BLaER1 (cell line): ENCODE measurements around the gene NCBP2.

Source experiments
- H3K27ac ChIP-seq: shearing (Covaris generic); formaldehyde crosslinking; 2 replicates; pipeline ENCODE4 v1.8.1; 2022
- H3K27me3 ChIP-seq: shearing (Covaris generic); formaldehyde crosslinking; 2 replicates; pipeline ENCODE4 v1.8.1; 2022
- H3K36me3 ChIP-seq: shearing (Covaris generic); formaldehyde crosslinking; 2 replicates; pipeline ENCODE4 v1.8.1; 2022
- H3K4me1 ChIP-seq: shearing (Covaris generic); formaldehyde crosslinking; 2 replicates; pipeline ENCODE4 v1.8.1; 2022
- H3K4me2 ChIP-seq: shearing (Covaris generic); formaldehyde crosslinking; 2 replicates; pipeline ENCODE4 v1.8.1; 2022
- H3K4me3 ChIP-seq: shearing (Covaris generic); formaldehyde crosslinking; 2 replicates; pipeline ENCODE4 v1.8.1; 2022
- H3K9ac ChIP-seq: shearing (Covaris generic); formaldehyde crosslinking; 2 replicates; pipeline ENCODE4 v1.8.1; 2022
- H3K9me3 ChIP-seq: shearing (Covaris generic); formaldehyde crosslinking; 2 replicates; pipeline ENCODE4 v1.8.1; 2022
- H4K20me1 ChIP-seq: shearing (Covaris generic); formaldehyde crosslinking; 2 replicates; pipeline ENCODE4 v1.8.1; 2022
- Cebpa-rat ChIP-seq: shearing (Covaris generic); IDR thresholded peaks from 2 replicates; pipeline ENCODE4 v1.8.1; 2022

Gene NCBP2

GRCh38 chr3:196889844-196890708 is 52.3 kb downstream of the NCBP2 start:
- Histone ChIP-seq H3K4me3 (no peak overlapping the region), H3K36me3 (peaks cover 61% of the 10 kb centered on the region), H3K4me2 (no peak overlapping the region), H3K27ac (no peak overlapping the region), H3K4me1 (peaks cover 39% of the 10 kb centered on the region), H4K20me1 (peaks cover 45% of the 10 kb centered on the region), H3K9ac (no peak overlapping the region), H3K27me3 (no peaks in the 10 kb centered on the region), H3K9me3 (no peaks in the 10 kb centered on the region)
- no peak for TF ChIP-seq Cebpa-rat

- Histone ChIP-seq H3K27me3 (no peaks in the 10 kb centered on the region), H3K4me2 (peak overlapping the region; percentile 77), H3K9ac (peak overlapping the region; percentile 64), H3K4me3 (peak overlapping the region; percentile 48), H3K27ac (peak overlapping the region; percentile 72), H3K4me1 (peaks cover 59% of the 10 kb centered on the region), H3K36me3 (peaks cover 31% of the 10 kb centered on the region), H3K9me3 (no peaks in the 10 kb centered on the region), H4K20me1 (peaks cover 73% of the 10 kb centered on the region)
- no peak for TF ChIP-seq Cebpa-rat
Observed at GRCh38 chr3:196886144-196886543, 56.2 kb downstream of the NCBP2 start.
